Muscle of leg (tissue), 11 donors: Measurements from ENCODE around the gene SLCO1B1. TPM values are rescaled to one million over a fixed set of nuclear protein-coding genes. Genes with fewer than 3 reads are reported as not detected.

Experiments
- DNase-seq: peaks from one replicate; pipeline ENCODE4 v3.0.0; 2013
- H3K27ac ChIP-seq: one replicate; pipeline ENCODE4 v1.5.1; 2013; ENCODE audit warnings: mild to moderate bottlenecking, low read length, control low read depth
- H3K27me3 ChIP-seq: one replicate; pipeline ENCODE4 v1.6.1; 2013; ENCODE audit warnings: low read length; ENCODE audit not compliant: control insufficient read depth, insufficient read depth
- H3K36me3 ChIP-seq: one replicate; pipeline ENCODE4 v1.6.1; 2013; ENCODE audit warnings: low read length; ENCODE audit not compliant: control insufficient read depth, insufficient read depth
- H3K4me1 ChIP-seq: one replicate; pipeline ENCODE4 v1.6.1; 2013; ENCODE audit warnings: low read length; ENCODE audit not compliant: control insufficient read depth, insufficient read depth
- H3K4me3 ChIP-seq: one replicate; pipeline ENCODE4 v1.5.1; 2013; ENCODE audit warnings: low read length, control low read depth
- H3K9me3 ChIP-seq: replicated peaks from 2 replicates; pipeline ENCODE4 v1.6.1; 2013; ENCODE audit warnings: low read depth, low read length; ENCODE audit not compliant: control insufficient read depth
- whole genome bisulfite sequencing: methylation state at CpG from one replicate; pipeline ENCODE4 v1.1.5; 2013; ENCODE audit warnings: missing lambda C conversion rate; ENCODE audit not compliant: insufficient coverage; 5-methylcytosine and 5-hydroxymethylcytosine counted together
- polyA plus RNA-seq, 8 donors: library from polyadenylated mRNA; unstranded; fragments of 120-200 nt; gene quantifications; one replicate each; pipeline versions ENCODE4 v1.2.1 to v1.2.3, GENCODE V29; 2013; ENCODE audit warnings: inconsistent platforms in 1 of 8, low replicate concordance in 1 of 8; ENCODE audit not compliant: insufficient read length in 8 of 8, insufficient read depth in 1 of 8
- total RNA-seq: library from RNA; stranded (reverse); fragments of 120-200 nt; gene quantifications from one replicate; pipeline ENCODE4 v1.2.4, GENCODE V29; 2013

The SLCO1B1 gene
- total and polyA plus RNA-seq, 9 donors, result 0.04 to 0.19 TPM; not detected in 7

- Histone ChIP-seq H3K27me3 (no peaks in the 10 kb centered on the region), H3K4me1 (no peaks in the 10 kb centered on the region), H3K36me3 (no peaks in the 10 kb centered on the region), H3K9me3 (no peaks in the 10 kb centered on the region), H3K4me3 (no peak overlapping the region), H3K27ac (no peak overlapping the region)
- no peak for DNase-seq
- 38% methylated on average over 2 of the region's 2 CpGs for whole genome bisulfite sequencing
These were observed 88.2 kb downstream of the SLCO1B1 start for GRCh38 chr12:21219206-21219605.

- Histone ChIP-seq H3K27me3 (no peaks in the 10 kb centered on the region), H3K4me3 (no peak overlapping the region), H3K4me1 (no peaks in the 10 kb centered on the region), H3K36me3 (no peaks in the 10 kb centered on the region), H3K9me3 (no peaks in the 10 kb centered on the region), H3K27ac (no peak overlapping the region)
- no peak for DNase-seq
- no CpG with 5 or more reads among the region's 3 CpGs for WGBS
These were observed 89.3 kb downstream of the SLCO1B1 start for GRCh38 chr12:21220266-21220665.

GRCh38 chr12:21221072-21221471 is 90.1 kb downstream of the SLCO1B1 start:
- no peak for DNase-seq
- no peaks in the 10 kb centered on the region for H3K27me3 ChIP-seq
- H3K9me3 ChIP-seq, result no peaks in the 10 kb centered on the region
- no peak overlapping the region for H3K27ac ChIP-seq
- no peaks in the 10 kb centered on the region for H3K4me1 ChIP-seq
- H3K4me3 ChIP-seq, result no peak overlapping the region
- H3K36me3 ChIP-seq, result no peaks in the 10 kb centered on the region

- no peaks in the 10 kb centered on the region for H3K4me1 ChIP-seq
- no peak overlapping the region for H3K27ac ChIP-seq
- no peak overlapping the region for H3K4me3 ChIP-seq
- H3K9me3 ChIP-seq, result no peaks in the 10 kb centered on the region
- no peaks in the 10 kb centered on the region for H3K27me3 ChIP-seq
- no peak for DNase-seq
- H3K36me3 ChIP-seq, result no peaks in the 10 kb centered on the region
These were observed 90.8 kb downstream of the SLCO1B1 start for GRCh38 chr12:21221778-21222177.

GRCh38 chr12:21223930-21224329 is 92.9 kb downstream of the SLCO1B1 start:
- Histone ChIP-seq H3K27me3 (no peaks in the 10 kb centered on the region), H3K4me1 (no peaks in the 10 kb centered on the region), H3K36me3 (no peaks in the 10 kb centered on the region), H3K27ac (no peak overlapping the region), H3K4me3 (no peak overlapping the region), H3K9me3 (no peaks in the 10 kb centered on the region)
- DNase-seq, result no peak

- Histone ChIP-seq H3K4me3 (no peak overlapping the region), H3K9me3 (no peaks in the 10 kb centered on the region), H3K4me1 (no peaks in the 10 kb centered on the region), H3K36me3 (no peaks in the 10 kb centered on the region), H3K27me3 (no peaks in the 10 kb centered on the region), H3K27ac (no peak overlapping the region)
- no CpG with 5 or more reads among the region's 5 CpGs for WGBS
- no peak for DNase-seq
These were observed 103.4 kb downstream of the SLCO1B1 start for GRCh38 chr12:21234395-21234794.

- no peaks in the 10 kb centered on the region for H3K9me3 ChIP-seq
- no peaks in the 10 kb centered on the region for H3K27me3 ChIP-seq
- no peaks in the 10 kb centered on the region for H3K36me3 ChIP-seq
- H3K4me1 ChIP-seq, result no peaks in the 10 kb centered on the region
- H3K4me3 ChIP-seq, result no peak overlapping the region
- 100% methylated on average over 1 of the region's 4 CpGs for WGBS
- no peak overlapping the region for H3K27ac ChIP-seq
- no peak for DNase-seq
These were observed 108.9 kb downstream of the SLCO1B1 start for GRCh38 chr12:21239866-21240265.

GRCh38 chr12:21248679-21249078 is 117.7 kb downstream of the SLCO1B1 start:
- Histone ChIP-seq H3K27me3 (no peaks in the 10 kb centered on the region), H3K4me1 (no peaks in the 10 kb centered on the region), H3K9me3 (no peaks in the 10 kb centered on the region), H3K27ac (no peak overlapping the region), H3K4me3 (no peak overlapping the region), H3K36me3 (no peaks in the 10 kb centered on the region)
- DNase-seq, result peak; percentile 5
- WGBS, result no CpG with 5 or more reads among the region's 1 CpG

GRCh38 chr12:21252070-21252469 is 121.1 kb downstream of the SLCO1B1 start:
- H3K4me1 ChIP-seq, result no peaks in the 10 kb centered on the region
- no peaks in the 10 kb centered on the region for H3K36me3 ChIP-seq
- WGBS, result 33% methylated on average over 1 of the region's 5 CpGs
- H3K27ac ChIP-seq, result no peak overlapping the region
- no peaks in the 10 kb centered on the region for H3K9me3 ChIP-seq
- no peaks in the 10 kb centered on the region for H3K27me3 ChIP-seq
- DNase-seq, result no peak
- no peak overlapping the region for H3K4me3 ChIP-seq

- DNase-seq, result no peak
- H3K9me3 ChIP-seq, result no peaks in the 10 kb centered on the region
- H3K4me1 ChIP-seq, result no peaks in the 10 kb centered on the region
- WGBS, result no CpG with 5 or more reads among the region's 3 CpGs
- no peaks in the 10 kb centered on the region for H3K36me3 ChIP-seq
- no peaks in the 10 kb centered on the region for H3K27me3 ChIP-seq
- H3K4me3 ChIP-seq, result no peak overlapping the region
- no peak overlapping the region for H3K27ac ChIP-seq
These were observed 126.2 kb downstream of the SLCO1B1 start for GRCh38 chr12:21257172-21257571.

GRCh38 chr12:21264232-21264631 is 133.2 kb downstream of the SLCO1B1 start:
- Histone ChIP-seq H3K27ac (no peak overlapping the region), H3K9me3 (peaks cover 3% of the 10 kb centered on the region), H3K27me3 (no peaks in the 10 kb centered on the region), H3K36me3 (no peaks in the 10 kb centered on the region), H3K4me3 (no peak overlapping the region), H3K4me1 (no peaks in the 10 kb centered on the region)
- DNase-seq, result no peak
